SK-N-MC (cell line): ENCODE measurements around the gene OR52N1.

Experiments
- DNase-seq: peaks from one replicate; pipeline ENCODE4 v3.0.0-alpha.2; 2011; ENCODE audit warnings: low read depth, low spot score
- H3K27ac ChIP-seq: fragments of 200-600 bp; sonication (generic); 2 replicates; pipeline ENCODE4 v1.5.1; 2016; ENCODE audit warnings: mixed run types
- H3K36me3 ChIP-seq: fragments of 200-600 bp; sonication (generic); 2 replicates; pipeline ENCODE4 v1.6.1; 2017; ENCODE audit warnings: antibody characterized with exemption, low read length, mixed read lengths; ENCODE audit not compliant: insufficient read depth
- H3K4me3 ChIP-seq: fragments of 200-600 bp; sonication (generic); 2 replicates; pipeline ENCODE4 v1.5.1; 2016
- H3K9ac ChIP-seq: fragments of 200-600 bp; sonication (generic); 2 replicates; pipeline ENCODE4 v1.8.0; 2017; ENCODE audit warnings: mixed run types, mixed read lengths; ENCODE audit not compliant: insufficient read length
- H3K9me3 ChIP-seq: fragments of 200-600 bp; sonication (generic); 2 replicates; pipeline ENCODE4 v1.6.1; 2017; ENCODE audit warnings: low read depth, mild to moderate bottlenecking, antibody characterized with exemption, low read length, moderate library complexity, mixed read lengths
- EZH2 ChIP-seq: fragments of 200-600 bp; sonication (generic); IDR thresholded peaks from one replicate; pipeline ENCODE4 v1.6.1; 2017; ENCODE audit warnings: antibody characterized with exemption
- FOXP2 ChIP-seq: optimal IDR thresholded peaks from 2 replicates; pipeline ENCODE3; 2011; ENCODE audit warnings: mild to moderate bottlenecking, moderate library complexity; ENCODE audit not compliant: insufficient read depth; ENCODE audit errors: extremely low read length, control extremely low read depth
- POLR2AphosphoS5 ChIP-seq: IDR thresholded peaks from 2 replicates; pipeline ENCODE4 v1.6.1; 2012; ENCODE audit warnings: mild to moderate bottlenecking, low read depth, low read length, borderline replicate concordance

Gene OR52N1

DNA sequence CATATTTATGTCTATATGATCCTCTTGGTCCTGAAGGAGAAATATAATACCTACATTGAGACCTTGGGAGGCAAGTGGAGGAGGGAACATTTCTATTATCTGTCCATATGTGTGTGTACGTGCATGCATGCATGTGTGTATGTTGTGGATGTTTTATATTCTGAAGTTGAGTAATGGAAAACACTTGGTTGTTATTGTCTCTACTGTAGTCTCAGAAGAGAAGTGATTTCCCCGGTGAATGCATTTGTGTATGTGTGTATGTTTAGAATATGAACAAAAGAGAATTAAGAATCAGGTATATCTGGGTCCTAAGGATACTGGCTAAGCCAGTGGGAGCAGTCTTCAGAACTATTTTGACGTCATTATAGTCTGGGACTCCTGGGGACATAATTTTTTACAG, at the start of gene OR52N1:
OR52N1 (minus strand) TSS at position 101 of the 400 bp plus-strand sequence. CDS start 2,449 bp downstream, outside the sequence.
- no peak for DNase-seq
- H3K36me3 ChIP-seq, result no peaks in the 10 kb centered on the region
- TF ChIP-seq EZH2, result no peak
- no peak for TF ChIP-seq FOXP2
- H3K9me3 ChIP-seq, result no peaks in the 10 kb centered on the region
- no peak within 1 kb of the TSS for H3K4me3 ChIP-seq
- no peak within 1 kb of the TSS for H3K9ac ChIP-seq
- H3K27ac ChIP-seq, result no peak within 1 kb of the TSS

DNA sequence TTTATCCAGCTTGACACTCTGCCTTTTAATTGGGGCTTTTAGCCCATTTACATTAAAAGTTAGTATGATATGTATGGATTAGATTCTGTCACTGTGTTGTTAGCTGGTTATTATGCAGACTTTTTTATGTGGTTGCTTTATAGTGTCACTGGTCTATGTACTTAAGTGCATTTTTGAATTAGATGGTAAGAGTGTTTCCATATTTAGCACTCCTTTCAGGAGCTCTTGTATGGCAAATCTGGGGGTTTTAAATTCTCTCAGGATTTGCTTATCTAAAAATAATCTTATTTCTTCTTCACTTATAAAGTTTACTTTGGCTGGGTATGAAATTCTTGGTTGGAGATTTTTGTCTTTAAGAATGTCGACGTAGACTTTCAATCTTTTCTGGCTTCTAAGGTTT, 46.6 kb upstream of the OR52N1 start:
- TF ChIP-seq FOXP2, result no peak
- no peak for TF ChIP-seq EZH2
- no peak for TF ChIP-seq POLR2AphosphoS5
- Histone ChIP-seq H3K9me3 (no peaks in the 10 kb centered on the region), H3K4me3 (no peak overlapping the region), H3K9ac (no peak overlapping the region), H3K27ac (no peak overlapping the region), H3K36me3 (no peaks in the 10 kb centered on the region)
- DNase-seq, result no peak

DNA sequence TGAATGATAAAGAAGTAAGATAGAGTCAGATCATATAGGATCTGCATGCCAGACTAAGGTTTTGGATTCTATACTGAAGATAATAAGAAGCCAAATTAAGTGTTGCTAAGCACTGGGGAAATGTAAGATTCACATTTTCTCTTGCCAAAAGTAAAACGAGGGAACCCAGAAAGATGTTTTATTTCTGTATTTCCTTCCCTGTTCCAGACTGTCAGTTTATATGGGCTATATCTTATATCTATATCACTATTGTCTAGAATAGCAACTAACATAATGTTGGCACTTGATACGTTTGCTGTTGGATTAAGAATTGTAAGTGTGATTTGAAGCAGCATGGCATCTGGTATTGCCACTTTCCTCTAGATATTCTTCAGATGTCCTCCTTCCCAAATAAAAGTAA, 42.4 kb upstream of the OR52N1 start:
- Histone ChIP-seq H3K9ac (no peak overlapping the region), H3K4me3 (no peak overlapping the region), H3K36me3 (no peaks in the 10 kb centered on the region), H3K9me3 (no peaks in the 10 kb centered on the region), H3K27ac (no peak overlapping the region)
- TF ChIP-seq POLR2AphosphoS5 (no peak), EZH2 (no peak), FOXP2 (no peak)
- DNase-seq, result no peak

DNA sequence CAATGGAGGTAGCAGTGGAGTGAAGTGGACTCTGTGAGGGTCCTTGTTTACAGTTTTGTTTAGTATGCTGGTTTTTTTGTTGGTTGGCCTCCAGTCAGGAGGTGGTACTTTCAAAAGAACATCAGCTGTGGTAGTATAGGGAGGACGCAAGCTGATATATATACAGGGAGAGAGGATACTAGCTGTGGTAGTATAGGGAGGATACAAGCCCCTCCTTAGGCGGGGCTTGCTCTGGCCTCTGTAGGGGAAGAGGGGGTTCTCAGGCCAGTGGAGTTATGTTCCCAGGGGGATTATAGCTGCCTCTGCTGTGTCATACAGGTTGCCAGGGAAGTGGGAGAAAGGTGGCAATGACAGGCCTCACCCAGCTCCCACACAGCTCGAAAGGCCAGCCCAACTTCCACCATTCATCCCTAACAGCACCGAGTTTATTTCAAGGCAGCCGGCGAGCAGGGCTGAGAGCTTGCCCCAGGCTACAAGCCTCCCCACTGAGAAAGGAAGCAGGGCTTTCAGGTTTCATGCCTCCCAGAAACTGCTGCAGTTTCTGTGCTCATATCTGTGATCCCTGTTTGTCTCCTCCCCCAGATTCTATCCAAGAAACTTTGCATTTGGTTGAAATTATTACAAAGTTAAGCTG, 40.2 kb upstream of the OR52N1 start:
- Histone ChIP-seq H3K9ac (no peak overlapping the region), H3K9me3 (no peaks in the 10 kb centered on the region), H3K4me3 (no peak overlapping the region), H3K36me3 (no peaks in the 10 kb centered on the region), H3K27ac (no peak overlapping the region)
- peak; percentile 24 for DNase-seq
- TF ChIP-seq EZH2 (no peak), FOXP2 (no peak), POLR2AphosphoS5 (no peak)

DNA sequence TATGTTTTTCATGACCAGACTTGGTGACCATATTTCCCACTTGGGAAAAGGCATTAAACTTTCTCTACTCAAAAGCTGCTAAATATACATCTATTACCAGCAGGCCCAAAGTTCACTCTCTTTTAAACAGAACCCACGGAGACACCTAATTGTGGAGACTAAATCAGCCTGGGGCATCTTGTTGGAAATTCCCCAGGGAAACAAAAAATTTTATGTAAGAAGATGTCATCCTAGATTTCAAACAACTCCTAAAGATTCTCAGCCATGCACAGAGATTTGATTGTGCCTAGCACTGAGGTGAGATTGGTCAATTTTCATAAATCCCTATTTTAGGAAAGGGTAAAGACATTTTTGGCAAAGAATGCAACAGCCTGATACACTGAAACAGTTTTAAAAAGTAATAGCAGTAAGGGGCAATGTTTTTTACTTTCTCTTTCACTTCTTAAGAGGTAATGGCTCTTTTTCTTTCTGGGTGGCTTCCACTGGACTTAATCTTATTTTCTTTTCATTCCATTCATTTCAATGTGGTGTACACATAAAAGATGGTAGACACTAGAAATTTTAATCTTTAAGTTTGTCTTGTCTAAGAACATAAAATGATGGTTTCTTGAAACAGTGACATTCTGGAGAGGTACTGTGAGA, 27.3 kb upstream of the OR52N1 start:
- Histone ChIP-seq H3K9ac (no peak overlapping the region), H3K27ac (no peak overlapping the region), H3K9me3 (no peaks in the 10 kb centered on the region), H3K4me3 (no peak overlapping the region), H3K36me3 (no peaks in the 10 kb centered on the region)
- TF ChIP-seq EZH2 (no peak), POLR2AphosphoS5 (no peak), FOXP2 (no peak)
- DNase-seq, result no peak

DNA sequence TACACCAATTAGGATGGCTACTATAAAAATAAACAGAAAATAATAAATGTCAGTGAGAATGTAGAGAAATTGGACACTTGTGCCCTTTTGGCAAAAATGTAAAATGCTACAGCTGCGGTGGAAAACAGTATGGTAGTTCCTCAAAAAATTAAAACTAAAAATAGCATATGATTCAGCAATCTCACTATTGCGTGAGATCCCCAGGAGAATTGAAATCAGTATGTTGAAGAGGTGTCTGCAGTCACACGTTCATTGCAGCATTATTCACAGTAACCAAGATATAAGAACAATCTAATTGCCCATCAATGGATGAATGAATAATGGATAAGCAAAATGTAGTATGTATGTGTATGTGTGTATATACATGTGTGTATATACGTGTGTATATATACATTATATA, 24.5 kb upstream of the OR52N1 start:
- TF ChIP-seq POLR2AphosphoS5 (no peak), FOXP2 (no peak), EZH2 (no peak)
- no peak for DNase-seq

DNA sequence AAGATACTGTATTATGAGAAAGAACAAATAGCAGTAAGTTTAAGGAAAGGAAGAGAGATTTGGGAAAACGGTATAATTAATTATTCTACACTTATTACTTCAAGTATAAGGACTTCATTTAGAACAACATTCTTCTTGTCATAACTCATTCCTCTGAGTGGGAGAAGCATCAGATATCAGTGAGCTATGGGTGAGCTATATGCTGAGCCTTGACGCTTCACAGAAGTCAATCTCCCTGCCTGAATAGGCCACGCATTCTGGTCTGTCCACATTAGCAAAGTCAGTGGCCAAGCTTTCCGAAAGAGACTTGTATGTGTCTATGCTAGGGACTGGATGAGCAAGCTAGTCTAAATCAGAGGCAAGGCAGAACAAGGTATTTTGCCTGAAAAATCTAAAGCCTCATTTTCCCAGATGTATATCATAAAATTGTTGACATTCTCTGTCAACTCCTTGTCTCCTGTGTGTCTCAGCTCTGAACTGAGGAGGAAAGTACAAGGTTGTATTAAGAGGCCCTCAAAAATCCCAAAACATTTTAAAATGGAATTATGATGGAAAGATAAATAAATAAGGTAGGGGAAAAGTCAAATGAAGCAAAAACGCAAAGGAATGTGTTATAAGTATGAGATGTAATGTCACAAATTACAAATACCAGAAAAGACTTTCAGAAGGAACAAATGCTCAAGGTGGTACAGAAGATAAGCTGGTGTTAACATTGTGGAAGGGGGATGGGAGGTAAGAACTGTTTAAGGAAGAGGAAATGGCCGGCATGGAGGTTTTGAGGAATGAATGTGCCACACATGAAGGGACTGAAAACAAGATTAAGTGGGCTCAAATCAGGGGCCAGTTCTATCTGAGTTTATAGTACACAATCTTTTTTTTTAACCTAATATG, 19.1 kb upstream of the OR52N1 start:
- Histone ChIP-seq H3K9me3 (no peaks in the 10 kb centered on the region), H3K36me3 (no peaks in the 10 kb centered on the region), H3K9ac (no peak overlapping the region), H3K4me3 (no peak overlapping the region), H3K27ac (no peak overlapping the region)
- DNase-seq, result no peak
- TF ChIP-seq FOXP2 (no peak), EZH2 (no peak), POLR2AphosphoS5 (no peak)

More for the DNA sequence above, 24.5 kb upstream of the OR52N1 start:
- Histone ChIP-seq H3K9ac (no peak overlapping the region), H3K36me3 (no peaks in the 10 kb centered on the region), H3K27ac (no peak overlapping the region), H3K4me3 (no peak overlapping the region), H3K9me3 (no peaks in the 10 kb centered on the region)

DNA sequence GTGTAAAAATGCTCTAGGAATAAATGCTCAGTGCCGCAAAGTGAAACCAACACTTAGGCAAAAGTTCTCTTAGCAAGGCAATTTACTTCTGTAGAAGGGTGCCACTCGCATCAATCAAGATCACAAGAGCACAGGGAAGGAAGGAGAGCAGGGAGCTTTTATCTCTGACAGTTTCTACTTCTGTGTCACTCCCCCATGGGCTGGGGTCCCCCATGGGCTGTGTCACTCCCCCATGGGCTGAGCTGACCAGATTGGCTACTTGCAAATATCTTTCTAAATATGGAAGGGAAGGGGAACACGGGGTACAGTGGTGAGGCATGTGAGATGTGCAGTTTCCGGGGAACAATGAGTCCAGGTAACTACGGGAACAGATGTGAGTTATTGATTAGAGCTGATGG, 18.1 kb upstream of the OR52N1 start:
- no peak for DNase-seq
- TF ChIP-seq FOXP2, result no peak
- TF ChIP-seq POLR2AphosphoS5, result no peak
- no peak overlapping the region for H3K9ac ChIP-seq
- H3K27ac ChIP-seq, result no peak overlapping the region
- no peaks in the 10 kb centered on the region for H3K9me3 ChIP-seq
- H3K36me3 ChIP-seq, result no peaks in the 10 kb centered on the region
- H3K4me3 ChIP-seq, result no peak overlapping the region
